Esophagus squamous epithelium (tissue), 5 donors: ENCODE results near the gene DOK5. TPM values are rescaled to one million over a fixed set of nuclear protein-coding genes. Genes with fewer than 3 reads are reported as not detected.

Experiments used
- DNase-seq: peaks from one replicate; lab custom pipeline; 2025; lab: John Stamatoyannopoulos, UW
- H3K27ac ChIP-seq, 4 donors: fragments of 200-600 bp; sonication (generic); one replicate each; pipeline ENCODE4 v1.5.1; 2016 to 2019; ENCODE audit warnings: mild to moderate bottlenecking in 1 of 4
- H3K27me3 ChIP-seq, 4 donors: fragments of 200-600 bp; sonication (generic); 1 replicate in 3 of 4; 2 replicates in 1 of 4; pipeline versions ENCODE4 v1.5.1 to v1.6.0; 2017 to 2021; ENCODE audit warnings: antibody characterized with exemption in 1 of 4
- H3K36me3 ChIP-seq, 3 donors: fragments of 200-600 bp; sonication (generic); one replicate each; pipeline ENCODE4 v1.5.1; 2016 to 2019
- H3K4me1 ChIP-seq, 3 donors: fragments of 200-600 bp; sonication (generic); one replicate each; pipeline ENCODE4 v1.5.1; 2017 to 2019
- H3K4me3 ChIP-seq, 4 donors: fragments of 200-600 bp; sonication (generic); 1 replicate in 3 of 4; 2 replicates in 1 of 4; pipeline ENCODE4 v1.5.1; 2016 to 2019; ENCODE audit warnings: mild to moderate bottlenecking in 2 of 4, moderate library complexity in 1 of 4
- H3K9me3 ChIP-seq, 3 donors: fragments of 200-600 bp; sonication (generic); one replicate each; pipeline ENCODE4 v1.5.1; 2016 to 2019
- CTCF ChIP-seq, 6 experiments: fragments of 450-650 bp in 4 of 6; fragments of 200-600 bp in 2 of 6; sonication (generic) in 2 of 6; IDR thresholded peaks; one replicate each; pipeline ENCODE4 v1.5.1; 2016 to 2019; ENCODE audit warnings: antibody characterized with exemption in 6 of 6, mild to moderate bottlenecking in 4 of 6, moderate library complexity in 4 of 6
- POLR2A ChIP-seq, 4 donors: fragments of 450-650 bp; IDR thresholded peaks; one replicate each; pipeline ENCODE4 v1.6.1; 2017; ENCODE audit warnings: antibody characterized with exemption in 4 of 4, mild to moderate bottlenecking in 4 of 4, moderate library complexity in 3 of 4
- whole genome bisulfite sequencing, 2 donors: methylation state at CpG; one replicate each; pipeline ENCODE4 v1.1.5; 2018; 5-methylcytosine and 5-hydroxymethylcytosine counted together
- intact Hi-C: fragments of 100-400 bp; cut with DNase I; formaldehyde crosslinking; loops from one replicate; pipeline ENCODE4 v1.15.0; 2022
- total RNA-seq, 4 donors: library from RNA; depleted of rRNA; stranded (reverse); fragments of >200 nt; gene quantifications; one replicate each; pipeline ENCODE4 v1.1.0, GENCODE V29; 2016
- donor health status: DM: yes; HTN: yes; CAD: no.

The DOK5 gene
- total RNA-seq, 4 donors from 2014 or later = 0.38 to 1.3 TPM; not detected in 2

DNA sequence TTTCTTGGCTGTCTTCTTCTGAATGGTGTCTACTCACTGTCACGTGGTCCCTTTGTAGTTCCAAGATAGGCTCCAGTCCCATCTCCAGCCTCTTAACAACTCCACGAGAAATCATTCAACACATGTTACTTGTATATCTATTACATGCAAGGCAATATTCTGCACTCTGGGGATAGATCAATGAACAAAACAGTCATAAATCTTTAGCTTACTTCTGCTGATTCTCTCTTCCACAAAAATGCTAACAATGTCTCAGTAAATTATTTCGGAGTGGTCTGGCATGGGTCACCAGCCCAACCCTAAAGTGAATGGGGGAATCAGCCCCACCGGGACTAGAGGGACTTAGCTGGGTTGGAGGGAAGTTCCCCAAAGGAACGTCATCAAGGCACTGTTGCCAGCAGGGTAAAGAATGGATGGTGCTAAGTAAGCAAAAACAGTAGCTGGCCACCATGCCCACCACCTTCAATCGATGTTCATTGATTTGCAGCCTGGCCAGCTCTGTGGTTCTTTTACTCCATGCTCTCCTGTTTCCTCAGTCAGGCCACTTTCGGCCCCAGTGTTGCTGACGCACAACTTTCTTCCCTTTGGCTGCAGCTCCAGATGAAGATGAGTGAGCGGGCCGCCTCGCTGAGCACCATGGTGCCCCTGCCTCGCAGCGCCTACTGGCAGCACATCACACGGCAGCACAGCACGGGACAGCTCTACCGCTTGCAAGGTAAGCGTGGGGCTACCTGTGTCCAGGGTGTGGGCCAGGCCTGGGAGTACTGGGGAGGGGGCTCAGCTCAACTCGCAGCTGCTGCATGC is 167.7 kb downstream of the DOK5 start:
- Histone ChIP-seq H3K36me3 (no peaks in the 10 kb centered on the region), H3K27me3 (no peaks in the 10 kb centered on the region), H3K27ac (no peak overlapping the region), H3K4me3 (no peak overlapping the region), H3K9me3 (no peaks in the 10 kb centered on the region), H3K4me1 (no peaks in the 10 kb centered on the region)
- DNase-seq = no peak
- TF ChIP-seq POLR2A (IDR thresholded peaks at IDR 0.05) (no peak), CTCF (IDR thresholded peaks at IDR 0.05) (no peak)
- intact Hi-C loops = no loop called here
- WGBS, 2 donors = 69 to 78% methylated on average over 6 to 13 of the region's 18 CpGs

GRCh38 chr20:54643761-54644160 is 168.4 kb downstream of the DOK5 start:
- Histone ChIP-seq H3K27ac (no peak overlapping the region), H3K27me3 (no peaks in the 10 kb centered on the region), H3K36me3 (no peaks in the 10 kb centered on the region), H3K4me1 (no peaks in the 10 kb centered on the region), H3K9me3 (no peaks in the 10 kb centered on the region), H3K4me3 (no peak overlapping the region)
- TF ChIP-seq CTCF (IDR thresholded peaks at IDR 0.05) (no peak), POLR2A (IDR thresholded peaks at IDR 0.05) (no peak)
- no peak for DNase-seq
- WGBS, 2 donors = 56 to 69% methylated on average over 4 of the region's 4 CpGs
- intact Hi-C loops = no loop called here

GRCh38 chr20:54645445-54646155 is 170.2 kb downstream of the DOK5 start:
- no peaks in the 10 kb centered on the region for H3K36me3 ChIP-seq
- 47 to 59% methylated on average over 8 of the region's 8 CpGs for WGBS, 2 donors
- H3K4me1 ChIP-seq = peaks cover 0 to 7% (median 0%) of the 10 kb centered on the region in 3 donors
- H3K9me3 ChIP-seq = no peaks in the 10 kb centered on the region
- H3K27me3 ChIP-seq = no peaks in the 10 kb centered on the region
- intact Hi-C loops = loop anchor here (5.0 kb wide), 1 partner anchor 428 kb away; no protein-coding TSS in a partner anchor
- H3K4me3 ChIP-seq = no peak overlapping the region
- TF ChIP-seq POLR2A (IDR thresholded peaks at IDR 0.05) (no peak), CTCF (IDR thresholded peaks at IDR 0.05) (no peak)
- no peak overlapping the region for H3K27ac ChIP-seq
- no peak for DNase-seq

DNA sequence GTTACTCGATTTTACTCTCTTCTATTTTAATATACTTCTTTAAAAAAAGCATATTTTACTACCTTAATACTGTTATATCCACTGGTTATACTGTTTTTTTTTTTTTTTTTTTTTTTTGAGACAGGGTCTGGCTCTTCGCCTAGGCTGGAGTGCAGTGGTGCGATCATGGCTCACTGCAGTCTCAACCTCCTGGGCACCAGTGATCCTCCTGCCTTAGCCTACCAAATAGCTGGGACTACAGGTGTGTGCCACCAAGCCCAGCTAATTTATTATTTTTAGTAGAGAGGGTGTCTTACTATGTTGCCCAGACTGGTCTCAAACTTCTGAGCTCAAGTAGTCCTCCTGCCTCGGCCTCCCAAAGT is 170.7 kb downstream of the DOK5 start:
- Histone ChIP-seq H3K27ac (no peak overlapping the region), H3K4me3 (no peak overlapping the region), H3K9me3 (no peaks in the 10 kb centered on the region), H3K27me3 (no peaks in the 10 kb centered on the region), H3K4me1 (peaks cover 0 to 7% (median 0%) of the 10 kb centered on the region in 3 donors), H3K36me3 (no peaks in the 10 kb centered on the region)
- DNase-seq = no peak
- 68 to 77% methylated on average over 3 to 4 of the region's 4 CpGs for WGBS, 2 donors
- TF ChIP-seq CTCF (IDR thresholded peaks at IDR 0.05) (no peak), POLR2A (IDR thresholded peaks at IDR 0.05) (no peak)
- intact Hi-C loops = loop anchor here (5.0 kb wide), 1 partner anchor 429 kb away; no protein-coding TSS in a partner anchor
